HG03460 (cell line): ENCODE results near the gene FMNL2.

Experiments used
- ATAC-seq: cut with Tn5 transposase; IDR thresholded peaks from one replicate; pipeline ENCODE4 v1.9.1; 2021; ENCODE audit not compliant: unreplicated experiment

The FMNL2 gene

DNA sequence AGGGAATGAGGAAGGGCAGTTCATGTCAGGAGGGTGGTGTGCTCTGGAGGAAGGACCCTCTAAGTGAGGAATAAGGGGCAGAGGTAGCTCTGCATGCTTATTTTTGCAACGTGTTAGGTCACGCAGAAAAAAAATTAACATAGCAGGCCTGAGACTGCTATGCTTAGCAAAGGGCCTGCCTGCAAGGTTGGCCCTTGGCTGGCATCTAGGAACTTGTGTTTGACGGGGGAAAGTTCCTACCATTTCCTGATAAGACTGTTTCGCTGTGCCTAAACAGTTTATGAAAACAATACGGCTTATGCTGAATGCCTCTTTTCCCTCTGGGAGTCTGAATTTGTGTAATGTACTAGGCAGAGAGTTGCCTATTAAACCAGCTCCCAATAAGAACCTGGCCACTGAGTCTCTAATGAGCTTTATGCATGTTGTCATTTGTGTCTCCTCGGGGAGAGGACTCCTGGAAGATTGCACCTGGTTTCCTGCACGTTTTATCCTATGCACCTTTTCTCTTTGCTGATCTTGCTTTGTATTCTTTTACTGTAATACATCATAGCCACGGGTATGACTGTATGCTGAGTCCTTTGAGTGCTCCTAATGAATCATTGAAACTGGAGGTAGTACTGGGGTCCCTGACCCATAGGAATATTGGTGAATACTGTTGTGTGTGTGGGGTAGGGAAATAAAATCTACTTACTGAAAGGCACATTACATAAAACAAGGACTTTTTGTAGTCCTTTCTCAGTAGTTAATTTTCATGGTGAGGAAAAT, 213.3 kb downstream of the FMNL2 start:
- no peak for ATAC-seq

- ATAC-seq = no peak
Measured at GRCh38 chr2:152548996-152549395, 214.0 kb downstream of the FMNL2 start.

GRCh38 chr2:152549423-152549822, 214.4 kb downstream of the FMNL2 start:
- ATAC-seq = no peak

DNA sequence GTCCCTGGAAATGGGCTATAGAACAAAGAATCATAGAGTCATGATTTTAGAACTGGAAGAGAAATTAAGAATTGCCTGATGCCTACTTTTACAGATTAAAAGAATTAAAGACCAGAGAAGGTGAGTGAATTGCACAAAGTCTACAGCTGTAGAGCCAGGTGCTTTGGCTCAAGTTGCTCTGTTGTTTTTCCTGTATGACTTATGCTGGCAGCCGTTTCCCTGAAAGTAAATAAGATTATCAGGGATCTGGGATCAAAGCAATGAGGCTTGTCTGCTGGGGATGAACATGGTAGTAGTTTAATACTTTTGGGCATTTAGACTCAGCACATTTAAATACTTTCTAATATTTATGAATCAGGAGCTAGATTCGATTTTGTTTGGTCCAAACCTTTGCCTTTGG, 215.4 kb downstream of the FMNL2 start:
- ATAC-seq = no peak

DNA sequence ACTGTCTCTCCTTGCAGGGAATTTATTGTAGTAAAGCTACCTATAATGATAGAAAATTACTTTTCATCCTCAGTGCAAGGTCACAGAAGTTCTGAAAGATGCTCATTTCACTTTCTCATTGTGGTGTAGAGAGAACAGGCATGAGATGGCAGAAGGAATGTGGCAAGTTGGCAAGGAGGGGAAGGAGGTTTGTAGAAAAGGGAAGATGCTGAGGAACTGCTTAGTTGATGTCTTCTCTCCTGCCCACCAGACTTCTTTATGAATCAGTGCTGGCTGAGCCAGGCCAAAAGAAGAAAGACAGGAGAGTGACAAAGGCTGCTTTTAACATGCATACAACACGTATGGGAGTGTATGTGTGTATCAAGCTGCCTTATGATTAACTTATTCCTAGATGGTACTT, 217.9 kb downstream of the FMNL2 start:
- no peak for ATAC-seq

DNA sequence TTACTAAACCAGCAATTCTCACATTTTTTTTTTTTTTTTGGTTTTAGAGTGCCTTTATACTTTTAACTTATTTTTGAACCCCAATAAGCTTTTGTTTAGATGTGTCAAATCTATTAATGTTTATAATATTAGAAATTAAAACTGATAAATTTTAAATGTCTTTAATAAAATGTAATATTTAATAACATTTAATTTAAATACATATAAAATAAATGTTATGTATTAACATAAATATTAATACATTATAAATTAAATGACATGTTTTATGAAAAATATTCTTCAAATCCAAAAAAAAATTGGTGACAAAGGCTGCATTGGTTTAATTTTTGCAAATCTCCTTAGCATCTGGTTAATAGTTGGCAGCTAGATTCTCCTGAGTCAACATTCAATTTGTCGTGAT, 218.5 kb downstream of the FMNL2 start:
- no peak for ATAC-seq

DNA sequence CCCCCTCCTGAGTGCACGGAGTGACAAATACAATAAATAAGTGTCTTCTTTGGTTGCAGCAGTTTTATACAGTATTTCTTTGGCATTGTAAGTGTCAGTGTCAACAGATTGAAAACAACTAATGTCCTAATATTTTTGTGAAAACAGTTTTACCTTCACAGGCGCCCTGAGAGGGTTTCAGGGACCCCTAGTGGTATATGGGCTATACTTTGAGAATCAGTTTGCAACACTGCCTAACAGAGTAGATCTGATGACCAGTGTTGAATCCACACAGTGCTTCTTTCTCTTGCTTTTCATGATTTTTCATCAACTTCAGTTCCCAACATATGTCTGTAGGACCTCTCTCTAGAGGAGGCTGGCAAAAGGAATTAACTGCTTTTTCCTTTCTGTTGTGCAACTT, 220.1 kb downstream of the FMNL2 start:
- no peak for ATAC-seq

DNA sequence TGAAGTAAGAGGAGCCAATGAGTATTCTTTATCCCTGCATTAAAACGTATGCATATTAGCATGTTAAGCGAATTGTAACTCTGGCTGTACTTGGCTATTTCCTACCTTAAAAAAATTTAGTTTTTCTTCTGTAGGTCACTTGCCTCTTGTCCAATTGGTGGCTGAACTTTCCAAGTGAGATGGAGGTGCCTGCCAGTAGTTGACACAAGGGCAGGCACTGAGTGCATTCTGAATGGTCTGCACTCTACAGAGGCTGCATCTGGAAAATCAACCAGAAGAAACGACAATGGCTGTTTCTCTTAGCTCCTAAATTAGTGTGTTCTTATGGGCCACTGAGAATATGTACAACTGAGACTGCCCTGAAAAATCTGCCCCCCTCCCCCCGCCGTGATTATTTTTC, 221.5 kb downstream of the FMNL2 start:
- no peak for ATAC-seq

GRCh38 chr2:152557273-152557888, 222.4 kb downstream of the FMNL2 start:
- ATAC-seq = no peak

DNA sequence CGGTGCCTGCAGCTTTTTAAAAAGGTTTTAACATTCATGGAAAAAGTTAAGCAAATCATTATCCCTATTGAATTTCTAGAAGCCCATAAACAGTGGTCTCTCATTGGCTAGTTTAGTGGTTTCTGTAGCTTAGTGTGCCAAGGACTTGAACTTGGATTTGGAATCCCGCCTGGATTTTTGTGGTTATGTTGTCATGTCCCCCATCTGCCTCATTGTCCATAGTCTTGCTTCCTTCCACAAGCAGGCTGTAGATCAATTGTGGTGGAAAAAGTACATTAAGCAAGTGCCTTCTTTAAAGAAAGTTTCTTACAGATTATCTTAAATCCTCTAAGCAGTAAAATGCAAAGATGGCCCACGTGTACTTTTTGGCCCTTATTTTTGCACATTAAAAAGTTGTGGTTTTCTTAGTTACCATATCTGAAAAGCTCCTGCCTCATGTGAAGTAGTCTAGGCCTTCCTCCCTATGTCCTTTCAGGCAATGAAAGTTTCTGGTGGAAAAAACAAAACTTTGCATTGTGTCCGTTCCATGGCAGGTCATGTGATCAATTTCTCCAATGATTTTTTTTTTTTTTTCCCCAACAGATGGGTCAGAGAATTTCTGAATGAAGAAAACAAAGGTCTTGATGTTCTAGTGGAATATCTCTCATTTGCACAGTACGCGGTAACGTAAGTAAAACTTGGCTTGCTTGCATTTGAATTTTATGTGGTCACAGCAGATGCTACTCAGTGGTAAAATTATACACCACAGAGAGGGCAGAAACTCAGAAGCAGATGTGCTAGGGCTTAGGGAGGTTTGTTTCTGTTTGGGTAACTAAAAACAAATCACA, 223.4 kb downstream of the FMNL2 start:
- no peak for ATAC-seq

DNA sequence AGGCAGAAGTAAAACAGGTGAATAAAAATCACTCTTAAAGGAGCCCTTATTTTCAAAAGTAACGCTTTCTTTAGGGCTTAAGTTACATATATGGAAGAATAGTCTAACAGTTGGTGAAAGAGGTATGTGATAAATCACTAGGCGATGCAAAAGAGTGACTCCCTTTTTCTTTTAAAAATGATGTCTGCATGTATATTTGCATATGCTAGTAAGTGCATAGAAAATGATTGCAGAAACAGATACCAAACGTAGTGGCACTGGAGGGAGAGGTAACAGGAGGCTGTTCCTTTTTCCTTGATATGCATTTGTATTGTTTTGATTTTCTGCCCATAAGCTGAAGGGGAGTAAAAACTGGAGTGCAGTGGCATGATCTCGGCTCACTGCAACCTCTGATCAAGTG, 224.0 kb downstream of the FMNL2 start:
- no peak for ATAC-seq

DNA sequence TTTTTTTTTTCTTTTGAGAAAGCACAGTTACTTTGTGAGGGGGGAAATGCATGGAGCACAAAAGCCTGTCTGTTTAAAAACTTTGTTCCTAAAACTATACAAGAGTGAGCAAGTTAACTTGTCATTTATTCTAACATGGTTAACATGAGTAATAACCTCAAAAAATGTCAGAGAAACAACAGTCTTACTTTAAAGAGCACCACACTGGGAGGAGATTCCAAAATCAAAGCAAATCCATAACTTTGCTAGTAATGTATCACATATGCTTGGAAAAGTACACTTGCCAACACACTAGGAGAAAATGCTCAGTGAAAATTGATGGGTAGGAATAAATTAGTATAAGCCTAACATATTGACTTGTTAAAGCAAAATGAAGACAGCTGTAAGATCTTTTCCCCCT, 225.2 kb downstream of the FMNL2 start:
- ATAC-seq = no peak

DNA sequence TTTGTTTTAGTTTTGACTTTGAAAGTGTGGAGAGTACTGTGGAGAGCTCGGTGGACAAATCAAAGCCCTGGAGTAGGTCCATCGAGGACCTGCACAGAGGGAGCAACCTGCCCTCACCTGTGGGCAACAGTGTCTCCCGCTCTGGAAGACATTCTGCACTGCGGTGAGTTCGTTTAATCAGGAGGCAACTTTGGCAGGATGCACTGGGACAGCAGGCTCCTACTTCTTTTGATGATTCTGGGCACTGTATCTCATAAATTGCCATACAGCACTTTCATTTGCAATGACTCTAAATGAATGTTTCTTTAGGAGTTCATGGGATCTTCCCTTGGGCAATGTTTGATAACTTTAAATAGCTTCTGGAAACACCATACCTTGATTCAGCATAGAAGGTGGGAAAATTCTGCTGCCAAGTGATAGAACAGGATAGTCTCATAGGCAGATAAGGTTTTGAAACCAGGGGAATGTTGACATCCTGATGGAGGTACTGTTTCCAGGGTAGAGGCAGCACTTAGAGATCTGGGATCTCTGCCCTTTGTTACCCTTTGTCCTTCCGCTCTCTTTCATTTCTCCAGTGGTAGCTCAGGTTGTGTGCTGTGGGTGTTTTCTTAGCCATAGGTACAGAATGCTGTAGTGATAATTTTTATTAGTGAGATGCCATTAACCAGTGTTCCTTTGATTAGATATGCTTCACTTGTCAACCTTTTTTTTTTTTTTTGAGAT, 226.1 kb downstream of the FMNL2 start:
- no peak for ATAC-seq

DNA sequence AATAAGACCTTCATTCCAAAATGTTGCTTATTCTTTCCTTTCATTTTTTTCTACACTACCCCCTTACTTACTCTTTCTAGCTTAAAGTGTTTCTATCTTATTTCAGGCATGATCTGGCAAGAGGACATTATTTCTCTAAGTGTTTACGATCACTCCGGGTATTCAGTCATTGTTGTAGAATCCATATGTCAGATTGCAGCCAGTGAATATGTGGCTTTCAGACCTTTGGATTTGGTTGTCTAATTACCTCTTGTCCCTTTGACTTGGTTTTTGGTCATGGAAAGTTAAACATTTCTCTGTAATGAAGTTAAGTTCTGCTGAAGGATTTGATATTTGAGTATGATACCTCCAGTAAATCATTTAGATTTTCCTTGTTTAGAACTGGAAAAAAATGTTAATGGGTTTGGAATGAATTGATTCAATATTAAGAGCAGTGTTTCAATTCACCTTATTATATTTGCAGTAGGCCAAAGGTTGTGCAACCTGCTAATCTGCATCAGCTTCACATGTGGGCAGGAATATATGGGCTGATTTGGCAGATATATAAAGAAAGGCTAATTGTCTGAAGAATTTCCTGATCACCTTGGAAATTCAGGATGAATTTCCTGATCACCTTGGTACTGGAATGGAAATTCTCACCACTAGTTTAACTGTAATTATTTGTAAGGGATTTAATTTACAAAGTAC, 227.4 kb downstream of the FMNL2 start:
- no peak for ATAC-seq

- ATAC-seq = no peak
Measured at GRCh38 chr2:152563764-152564163, 228.8 kb downstream of the FMNL2 start.

GRCh38 chr2:152564754-152565551, 230.0 kb downstream of the FMNL2 start:
- ATAC-seq = peak; percentile 79

GRCh38 chr2:152565884-152566727, 231.1 kb downstream of the FMNL2 start:
- peak; percentile 83 for ATAC-seq

GRCh38 chr2:152566728-152567069, 231.7 kb downstream of the FMNL2 start:
- no peak for ATAC-seq

GRCh38 chr2:152568531-152568930, 233.6 kb downstream of the FMNL2 start:
- no peak for ATAC-seq
